Ovary (tissue), 9 donors: Measurements from ENCODE around the gene SEMA4D. TPM values are rescaled to one million over a fixed set of nuclear protein-coding genes. Genes with fewer than 3 reads are reported as not detected.

Experiments used
- DNase-seq, 5 donors: peaks; one replicate each; pipeline ENCODE4 v3.0.0-alpha.2; 2019 to 2020
- H3K27ac ChIP-seq, 2 donors: fragments of 200-600 bp; one replicate each; pipeline versions ENCODE4 v1.5.1 to v1.8.0; 2019 to 2022
- H3K27me3 ChIP-seq: fragments of 200-600 bp; one replicate; pipeline ENCODE4 v1.8.0; 2022
- H3K36me3 ChIP-seq: fragments of 200-600 bp; sonication (generic); one replicate; pipeline ENCODE4 v1.5.1; 2019
- H3K4me1 ChIP-seq: one replicate; pipeline ENCODE4 v1.8.1; 2013; ENCODE audit warnings: mild to moderate bottlenecking, moderate library complexity; ENCODE audit not compliant: insufficient read depth
- H3K4me3 ChIP-seq: fragments of 200-600 bp; sonication (generic); one replicate; pipeline ENCODE4 v1.5.1; 2017
- H3K9me3 ChIP-seq, 2 donors: fragments of 200-600 bp in 1 of 2; sonication (generic) in 1 of 2; one replicate each; pipeline versions ENCODE4 v1.5.1 to v1.8.1; 2013 to 2019; ENCODE audit warnings: mild to moderate bottlenecking in 1 of 2, moderate library complexity in 1 of 2
- CTCF ChIP-seq, 3 donors: fragments of 450-650 bp in 2 of 3; fragments of 200-600 bp in 1 of 3; IDR thresholded peaks; one replicate each; pipeline versions ENCODE4 v1.5.1 to v1.8.0; 2016 to 2022; ENCODE audit warnings: antibody characterized with exemption in 3 of 3, mild to moderate bottlenecking in 1 of 3
- EP300 ChIP-seq: sonication (generic); formaldehyde crosslinking; IDR thresholded peaks from one replicate; pipeline ENCODE4 v1.6.1; 2017; ENCODE audit warnings: antibody characterized with exemption
- POLR2A ChIP-seq: fragments of 450-650 bp; IDR thresholded peaks from one replicate; pipeline ENCODE4 v1.6.1; 2017; ENCODE audit warnings: antibody characterized with exemption, mild to moderate bottlenecking, moderate library complexity
- WGBS, 3 donors: extraction: QIAGEN DNeasy Blood & Tissue Kit in 1 of 3; methylation state at CpG; one replicate each; pipeline versions ENCODE4 v1.1.5 to v1.1.7; 2013 to 2017; 5-methylcytosine and 5-hydroxymethylcytosine counted together
- intact Hi-C, 4 donors: fragments of 100-400 bp; cut with DNase I; formaldehyde crosslinking; loops; one replicate each; pipeline versions ENCODE4 v1.11.0 to v1.15.1; 2022 to 2023
- polyA plus RNA-seq, 2 donors: library from polyadenylated mRNA; stranded (reverse); fragments of 200-250 nt in 1 of 2; fragments of 350-450 nt in 1 of 2; fragmentation: Illumina TruSeq in 1 of 2; extraction: RNeasy Lipid Tissue Mini Kit (QIAGEN cat#74804) in 1 of 2; gene quantifications; one replicate each; pipeline ENCODE4 v1.2.3, GENCODE V29; 2013 to 2014
- total RNA-seq, 7 donors: library from RNA; depleted of rRNA in 2 of 7; stranded (reverse); fragments of >200 nt in 2 of 7; fragmentation: NEBNext Ultra II Directional in 3 of 7; extraction: Animal tissue kit (Norgen Biotek cat#: 25700) in 3 of 7; gene quantifications; one replicate each; pipeline versions ENCODE4 v1.1.0 to v1.2.4, GENCODE V29; 2016 to 2023
- donor health status: DM: no; HTN: no; CAD: no; lungs with moderate emphysema.
- donor health status: DM: no; HTN: no; CAD: no.
- donor health status: Bipolar disorder and iron deficiency.
- donor health status: DM: yes; HTN: yes; CAD: no.
- donor health status: DM: no; HTN: no; CAD: no.
- donor health status: DM: yes; HTN: yes; CAD: no.

Gene SEMA4D
- total and polyA plus RNA-seq, 9 donors: 6.0 to 27.2 (median 16.7) TPM

- Histone ChIP-seq H3K27me3 (no peaks in the 10 kb centered on the region), H3K27ac (no peak overlapping the region), H3K9me3 (no peaks in the 10 kb centered on the region), H3K4me3 (no peak overlapping the region), H3K4me1 (peaks cover 12% of the 10 kb centered on the region), H3K36me3 (no peaks in the 10 kb centered on the region)
- 79 to 88% (median 85%) methylated on average over 11 of the region's 11 CpGs for WGBS, 3 donors
- TF ChIP-seq POLR2A (no peak), EP300 (no peak), CTCF (IDR thresholded peaks at IDR 0.05) (no peak)
- DNase-seq: no peak
- intact Hi-C loops: no loop called here
These were observed 111.1 kb downstream of the SEMA4D start for GRCh38 chr9:89386797-89387196.

GRCh38 chr9:89386206-89386605, 111.7 kb downstream of the SEMA4D start:
- Histone ChIP-seq H3K9me3 (no peaks in the 10 kb centered on the region), H3K4me3 (no peak overlapping the region), H3K36me3 (no peaks in the 10 kb centered on the region), H3K4me1 (peaks cover 12% of the 10 kb centered on the region), H3K27me3 (no peaks in the 10 kb centered on the region), H3K27ac (no peak overlapping the region)
- TF ChIP-seq CTCF (IDR thresholded peaks at IDR 0.05) (no peak), EP300 (no peak), POLR2A (no peak)
- 90 to 95% (median 95%) methylated on average over 11 of the region's 11 CpGs for WGBS, 3 donors
- intact Hi-C loops: no loop called here
- no peak for DNase-seq

- DNase-seq: no peak
- Histone ChIP-seq H3K36me3 (no peaks in the 10 kb centered on the region), H3K27ac (no peak overlapping the region), H3K27me3 (no peaks in the 10 kb centered on the region), H3K4me1 (peaks cover 12% of the 10 kb centered on the region), H3K4me3 (no peak overlapping the region), H3K9me3 (no peaks in the 10 kb centered on the region)
- 96 to 97% (median 96%) methylated on average over 15 of the region's 15 CpGs for WGBS, 3 donors
- intact Hi-C loops: no loop called here
- TF ChIP-seq EP300 (no peak), POLR2A (no peak), CTCF (IDR thresholded peaks at IDR 0.05) (no peak)
These were observed 113.1 kb downstream of the SEMA4D start for GRCh38 chr9:89384783-89385182.

- Histone ChIP-seq H3K4me1 (peaks cover 11% of the 10 kb centered on the region), H3K9me3 (no peaks in the 10 kb centered on the region), H3K36me3 (no peaks in the 10 kb centered on the region), H3K27ac (no peak overlapping the region), H3K4me3 (no peak overlapping the region), H3K27me3 (no peaks in the 10 kb centered on the region)
- no peak for DNase-seq
- TF ChIP-seq POLR2A (no peak), EP300 (no peak), CTCF (IDR thresholded peaks at IDR 0.05) (no peak)
- WGBS, 3 donors: 89 to 94% (median 92%) methylated on average over 19 of the region's 19 CpGs
- intact Hi-C loops: no loop called here
These were observed 114.1 kb downstream of the SEMA4D start for GRCh38 chr9:89383721-89384300.
